Muscle of leg (tissue), 9 donors: ENCODE data around the gene RPS6KB1. TPM values are rescaled to one million over a fixed set of nuclear protein-coding genes. Genes with fewer than 3 reads are reported as not detected.

Source experiments
- polyA plus RNA-seq, 8 donors: library from polyadenylated mRNA; unstranded; fragments of 120-200 nt; gene quantifications; one replicate each; pipeline versions ENCODE4 v1.2.1 to v1.2.3, GENCODE V29; 2013; ENCODE audit warnings: inconsistent platforms in 1 of 8, low replicate concordance in 1 of 8; ENCODE audit not compliant: insufficient read length in 8 of 8, insufficient read depth in 1 of 8
- total RNA-seq: library from RNA; stranded (reverse); fragments of 120-200 nt; gene quantifications from one replicate; pipeline ENCODE4 v1.2.4, GENCODE V29; 2013

RPS6KB1 gene
- total and polyA plus RNA-seq, 9 donors: 29.4 to 38.5 (median 34.0) TPM

Other genes with a start within 250 kb of the RPS6KB1 start
- gene PTRH2, start 185.7 kb upstream of the RPS6KB1 start, total RNA-seq: 14.4 TPM
- 10 to 100 TPM; 10.9 to 20.1 (median 16.3) TPM for gene PTRH2, start 185.7 kb upstream of the RPS6KB1 start, polyA plus RNA-seq
- 52.0 TPM for gene VMP1, start 185.5 kb upstream of the RPS6KB1 start, total RNA-seq
- gene VMP1, start 185.5 kb upstream of the RPS6KB1 start, polyA plus RNA-seq: 10 to 100 TPM; 45.2 to 65.2 (median 50.7) TPM
- 8.7 TPM for gene TUBD1, start 178 bp upstream of the RPS6KB1 start, total RNA-seq
- gene TUBD1, start 178 bp upstream of the RPS6KB1 start, polyA plus RNA-seq: 10 to 100 TPM in 4 of 8 donors, 1 to 10 TPM in 4; 7.2 to 12.4 (median 10.2) TPM
- gene RNFT1, start 71.6 kb downstream of the RPS6KB1 start, total RNA-seq: 9.5 TPM
- gene RNFT1, start 71.6 kb downstream of the RPS6KB1 start, polyA plus RNA-seq: 10 to 100 TPM in 7 of 8 donors, 1 to 10 TPM in 1; 9.0 to 19.3 (median 14.6) TPM
- 16.0 TPM for gene HEATR6, start 185.8 kb downstream of the RPS6KB1 start, total RNA-seq
- gene HEATR6, start 185.8 kb downstream of the RPS6KB1 start, polyA plus RNA-seq: 10 to 100 TPM; 14.0 to 19.9 (median 18.0) TPM